Adipocyte (in vitro differentiated cells): ENCODE measurements around the gene CYP46A1.

ENCODE experiments used
- DNase-seq: peaks from one replicate; pipeline ENCODE4 v3.0.0-alpha.2; 2015; ENCODE audit warnings: low read depth
- H3K27me3 ChIP-seq: replicated peaks from 2 replicates; pipeline ENCODE4 v1.7.0; 2013; ENCODE audit warnings: mild to moderate bottlenecking, low read length, moderate library complexity; ENCODE audit not compliant: control insufficient read depth, insufficient read depth
- H3K36me3 ChIP-seq: 2 replicates; pipeline ENCODE4 v1.7.0; 2013; ENCODE audit warnings: low read length, mild to moderate bottlenecking, moderate library complexity; ENCODE audit not compliant: control insufficient read depth, insufficient read depth, severe bottlenecking
- H3K4me1 ChIP-seq: 2 replicates; pipeline ENCODE4 v1.7.0; 2013; ENCODE audit warnings: mild to moderate bottlenecking, low read length, moderate library complexity; ENCODE audit not compliant: control insufficient read depth, insufficient read depth
- H3K4me3 ChIP-seq: 2 replicates; pipeline ENCODE4 v1.7.0; 2013; ENCODE audit warnings: mild to moderate bottlenecking, low read length, moderate library complexity
- H3K9ac ChIP-seq: 2 replicates; pipeline ENCODE4 v1.7.0; 2013; ENCODE audit warnings: mild to moderate bottlenecking, low read length, moderate library complexity
- H3K9me3 ChIP-seq: 2 replicates; pipeline ENCODE4 v1.7.0; 2013; ENCODE audit warnings: mild to moderate bottlenecking, low read length, moderate library complexity; ENCODE audit not compliant: control insufficient read depth

Gene CYP46A1

GRCh38 chr14:99707420-99707819 is 23.3 kb downstream of the CYP46A1 start:
- DNase-seq: no peak
- H3K4me3 ChIP-seq: no peak overlapping the region
- no peaks in the 10 kb centered on the region for H3K4me1 ChIP-seq
- H3K9me3 ChIP-seq: peaks cover 43% of the 10 kb centered on the region
- no peaks in the 10 kb centered on the region for H3K27me3 ChIP-seq
- no peaks in the 10 kb centered on the region for H3K36me3 ChIP-seq
- H3K9ac ChIP-seq: no peak overlapping the region

GRCh38 chr14:99707921-99708320 is 23.8 kb downstream of the CYP46A1 start:
- no peak overlapping the region for H3K4me3 ChIP-seq
- no peaks in the 10 kb centered on the region for H3K4me1 ChIP-seq
- DNase-seq: no peak
- H3K9ac ChIP-seq: no peak overlapping the region
- no peaks in the 10 kb centered on the region for H3K36me3 ChIP-seq
- peaks cover 46% of the 10 kb centered on the region for H3K9me3 ChIP-seq
- H3K27me3 ChIP-seq: no peaks in the 10 kb centered on the region

- H3K27me3 ChIP-seq: no peaks in the 10 kb centered on the region
- H3K9ac ChIP-seq: no peak overlapping the region
- DNase-seq: no peak
Measured at GRCh38 chr14:99708449-99708848, 24.4 kb downstream of the CYP46A1 start.

DNA sequence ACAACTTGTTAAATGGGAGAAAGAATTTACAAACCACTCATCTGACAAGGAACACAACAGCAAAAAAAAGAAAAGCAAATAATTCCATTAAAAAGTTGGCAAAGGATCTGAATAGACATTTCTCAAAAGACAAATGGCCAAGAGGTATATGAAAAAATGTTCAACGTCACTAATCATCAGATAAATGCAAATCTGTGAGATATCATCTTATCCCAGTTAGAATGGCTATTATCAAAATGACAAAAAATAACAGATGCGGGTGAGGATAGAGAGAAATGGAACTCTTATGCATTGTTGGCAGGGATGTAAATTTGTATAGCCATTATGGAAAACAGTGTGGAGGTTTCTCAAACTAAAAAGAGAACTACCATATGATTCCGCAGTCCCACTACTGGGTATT is 29.9 kb downstream of the CYP46A1 start:
- Histone ChIP-seq H3K4me1 (no peaks in the 10 kb centered on the region), H3K9ac (no peak overlapping the region), H3K9me3 (peaks cover 34% of the 10 kb centered on the region), H3K27me3 (peaks cover 4% of the 10 kb centered on the region), H3K4me3 (no peak overlapping the region), H3K36me3 (no peaks in the 10 kb centered on the region)
- DNase-seq: no peak

More at GRCh38 chr14:99708449-99708848, 24.4 kb downstream of the CYP46A1 start:
- Histone ChIP-seq H3K9me3 (peaks cover 41% of the 10 kb centered on the region), H3K4me1 (no peaks in the 10 kb centered on the region), H3K36me3 (no peaks in the 10 kb centered on the region), H3K4me3 (no peak overlapping the region)

DNA sequence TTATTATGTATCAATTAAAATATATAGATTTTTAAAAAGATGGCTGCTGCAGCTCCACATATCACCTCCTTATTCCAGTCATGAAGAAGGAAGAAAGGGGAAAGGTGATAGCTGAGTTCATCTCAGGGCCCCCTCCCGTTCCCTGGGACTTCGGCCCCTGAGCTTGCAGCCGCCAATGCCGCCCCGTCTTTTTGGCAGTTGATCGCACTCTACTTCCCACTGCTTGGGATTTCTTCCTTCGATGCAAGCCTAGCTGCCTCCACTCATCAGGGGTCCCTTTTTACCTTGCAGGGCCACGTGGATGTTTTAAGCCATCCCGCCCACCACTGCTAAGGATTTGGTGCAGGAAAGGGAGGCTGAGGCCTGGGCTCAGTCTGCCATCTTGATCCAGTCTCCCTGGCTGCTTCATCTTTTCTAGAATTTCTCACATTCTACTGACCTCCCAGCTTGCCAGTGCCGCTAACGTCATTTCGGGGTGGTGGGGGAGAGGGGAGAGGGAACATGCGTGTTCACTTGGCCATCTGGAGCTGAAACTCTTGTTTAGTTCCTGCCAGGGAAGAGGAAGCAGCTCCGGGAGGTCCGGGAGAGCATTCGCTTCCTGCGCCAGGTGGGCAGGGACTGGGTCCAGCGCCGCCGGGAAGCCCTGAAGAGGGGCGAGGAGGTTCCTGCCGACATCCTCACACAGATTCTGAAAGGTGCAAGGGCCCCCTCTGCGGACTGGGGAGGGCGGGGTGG is 31.3 kb downstream of the CYP46A1 start:
- no peak for DNase-seq
- H3K36me3 ChIP-seq: no peaks in the 10 kb centered on the region

GRCh38 chr14:99716091-99716849 is 32.2 kb downstream of the CYP46A1 start:
- peaks cover 7% of the 10 kb centered on the region for H3K27me3 ChIP-seq
- peaks cover 17% of the 10 kb centered on the region for H3K9me3 ChIP-seq
- no peak for DNase-seq
- no peak overlapping the region for H3K9ac ChIP-seq
- H3K36me3 ChIP-seq: no peaks in the 10 kb centered on the region
- H3K4me1 ChIP-seq: no peaks in the 10 kb centered on the region
- no peak overlapping the region for H3K4me3 ChIP-seq

More for the DNA sequence above, 31.3 kb downstream of the CYP46A1 start:
- no peak overlapping the region for H3K9ac ChIP-seq
- H3K9me3 ChIP-seq: peaks cover 19% of the 10 kb centered on the region
- no peaks in the 10 kb centered on the region for H3K4me1 ChIP-seq
- H3K27me3 ChIP-seq: peaks cover 4% of the 10 kb centered on the region
- no peak overlapping the region for H3K4me3 ChIP-seq

- Histone ChIP-seq H3K36me3 (no peaks in the 10 kb centered on the region), H3K4me1 (no peaks in the 10 kb centered on the region), H3K9me3 (peaks cover 9% of the 10 kb centered on the region), H3K4me3 (no peak overlapping the region), H3K27me3 (peaks cover 12% of the 10 kb centered on the region), H3K9ac (no peak overlapping the region)
- no peak for DNase-seq
Measured at GRCh38 chr14:99716850-99717681, 33.0 kb downstream of the CYP46A1 start.

DNA sequence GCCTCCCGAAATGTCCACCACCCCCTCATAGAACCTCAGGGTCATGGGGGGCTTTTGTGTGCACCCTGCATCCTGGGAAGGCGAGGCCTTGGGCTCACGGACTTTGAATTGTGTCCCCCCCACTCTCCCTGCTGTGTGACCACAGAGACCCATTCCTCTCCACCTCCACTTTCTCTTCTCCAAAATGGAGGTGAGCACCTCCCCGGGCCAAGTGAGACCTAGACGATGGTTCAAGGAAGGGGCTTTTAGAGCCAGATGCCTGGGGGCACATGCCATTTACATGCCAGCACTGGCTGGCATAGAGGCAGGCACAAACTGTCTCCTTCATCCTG is 33.5 kb downstream of the CYP46A1 start:
- H3K4me3 ChIP-seq: no peak overlapping the region
- H3K27me3 ChIP-seq: peaks cover 16% of the 10 kb centered on the region
- H3K36me3 ChIP-seq: no peaks in the 10 kb centered on the region
- no peak overlapping the region for H3K9ac ChIP-seq
- no peak for DNase-seq
- H3K4me1 ChIP-seq: no peaks in the 10 kb centered on the region
- H3K9me3 ChIP-seq: peaks cover 4% of the 10 kb centered on the region

DNA sequence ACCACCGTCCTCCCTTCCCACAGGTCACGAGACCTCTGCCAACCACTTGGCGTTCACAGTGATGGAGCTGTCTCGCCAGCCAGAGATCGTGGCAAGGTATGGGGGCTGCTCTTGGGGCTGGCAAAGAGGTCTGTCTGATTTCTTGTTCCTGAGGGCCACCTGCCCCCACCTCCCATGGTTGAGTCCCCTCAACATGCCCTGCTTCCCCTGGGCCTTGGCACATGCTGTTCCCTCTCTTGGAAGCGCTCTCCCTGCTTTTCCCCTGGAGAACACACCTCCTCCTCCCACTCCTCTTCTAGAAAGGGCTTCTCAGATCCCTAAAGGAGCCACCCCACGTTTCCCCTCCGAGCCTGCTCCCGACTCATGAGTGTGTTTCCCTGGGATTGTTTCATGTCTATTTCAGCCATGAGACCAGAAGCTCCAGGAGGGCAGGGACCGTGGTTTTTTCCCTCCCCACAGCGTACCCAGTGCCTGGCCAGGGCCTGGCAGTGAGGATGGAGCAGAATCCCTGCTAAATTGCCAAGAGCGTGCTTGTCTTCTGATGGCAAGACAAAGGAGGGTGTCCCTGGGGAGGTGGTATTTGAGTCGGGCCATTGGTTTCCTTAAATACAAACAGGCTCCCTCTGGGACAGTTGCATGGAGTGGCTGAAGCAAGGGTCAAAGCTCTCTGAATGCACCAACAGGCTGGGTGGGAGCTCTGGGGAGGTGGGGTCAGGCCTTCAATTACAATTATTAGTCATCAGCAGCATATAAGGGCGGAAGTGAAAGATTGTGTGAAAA is 34.1 kb downstream of the CYP46A1 start:
- no peak for DNase-seq
- H3K36me3 ChIP-seq: no peaks in the 10 kb centered on the region
- H3K9me3 ChIP-seq: no peaks in the 10 kb centered on the region
- no peak overlapping the region for H3K4me3 ChIP-seq
- H3K27me3 ChIP-seq: peaks cover 17% of the 10 kb centered on the region
- no peaks in the 10 kb centered on the region for H3K4me1 ChIP-seq
- no peak overlapping the region for H3K9ac ChIP-seq

GRCh38 chr14:99718811-99719192 is 34.7 kb downstream of the CYP46A1 start:
- Histone ChIP-seq H3K4me3 (no peak overlapping the region), H3K27me3 (peaks cover 17% of the 10 kb centered on the region), H3K9ac (no peak overlapping the region), H3K4me1 (no peaks in the 10 kb centered on the region), H3K9me3 (no peaks in the 10 kb centered on the region), H3K36me3 (no peaks in the 10 kb centered on the region)
- DNase-seq: no peak
